GM12873 (cell line): ENCODE data around the gene LSP1.

Experiments used
- CTCF ChIP-seq: IDR thresholded peaks from 2 replicates; pipeline ENCODE4 v1.5.1; 2012; ENCODE audit warnings: low read depth, mild to moderate bottlenecking, moderate library complexity, low read length, control low read depth; ENCODE audit not compliant: insufficient read depth; ENCODE audit errors: missing control alignments

The LSP1 gene

GRCh38 chr11:1937616-1938342 is 84.9 kb downstream of the LSP1 start:
- TF ChIP-seq CTCF: no peak

DNA sequence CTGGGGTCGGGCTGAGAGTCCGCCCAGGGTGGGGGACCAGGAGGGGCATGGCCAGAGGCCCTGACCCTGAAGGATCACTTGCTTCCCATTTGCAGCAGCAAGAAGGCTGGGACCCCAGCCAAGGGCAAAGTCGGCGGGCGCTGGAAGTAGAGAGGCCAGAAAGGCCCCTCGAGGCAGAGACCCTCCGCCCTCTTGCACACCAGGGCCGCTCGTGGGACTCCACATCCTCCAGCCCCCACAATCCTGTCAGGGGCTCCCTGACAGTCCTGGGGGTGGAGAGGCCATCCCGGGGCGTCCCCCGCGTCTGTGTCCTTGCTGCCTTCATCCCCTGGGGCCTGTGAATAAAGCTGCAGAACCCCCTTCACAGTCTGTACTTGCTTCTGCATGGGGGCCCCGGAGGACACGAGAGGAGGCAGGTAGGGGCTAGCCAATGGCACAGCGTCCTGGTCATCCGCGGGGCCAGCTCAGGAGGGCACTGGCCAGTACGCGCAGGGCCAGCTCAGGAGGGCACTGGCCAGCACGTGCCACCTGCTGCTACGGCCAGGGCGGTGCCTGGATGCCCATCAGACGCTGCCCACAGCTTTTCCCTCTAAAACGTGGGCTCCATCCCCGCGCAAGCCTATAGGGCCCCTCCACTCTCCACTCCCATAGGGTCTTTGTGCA is 85.6 kb downstream of the LSP1 start:
- TF ChIP-seq CTCF: no peak

DNA sequence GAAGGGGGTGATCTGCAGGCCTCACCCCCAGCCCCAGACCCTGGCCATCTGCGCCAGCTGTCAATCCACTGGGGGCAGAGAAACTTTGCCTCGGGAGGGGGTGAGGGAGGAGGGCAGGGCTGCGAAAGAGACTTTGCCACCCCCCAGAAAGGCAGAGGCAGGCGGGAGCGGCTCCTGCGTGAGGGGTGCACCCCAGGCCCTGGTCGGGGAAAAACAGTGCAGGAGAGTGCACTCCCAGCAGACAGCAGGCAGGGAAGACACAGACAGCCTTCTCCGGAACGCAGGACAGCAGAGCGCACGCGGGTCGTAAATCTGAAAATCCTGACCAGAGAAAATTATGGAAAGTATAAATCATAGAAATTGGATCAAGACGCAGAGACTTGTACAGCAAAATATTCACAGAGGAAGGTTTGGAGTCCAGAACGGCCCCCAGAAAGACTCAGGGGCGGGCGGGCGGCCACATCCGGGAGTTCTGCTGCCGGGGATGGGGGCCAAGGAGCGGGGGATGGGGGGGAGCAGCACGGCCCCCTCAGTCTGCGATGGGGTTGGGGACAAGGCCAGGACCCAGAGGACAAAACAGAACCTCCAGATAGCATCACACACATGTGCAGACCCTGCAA is 86.2 kb downstream of the LSP1 start:
- no peak for TF ChIP-seq CTCF
